ENCODE data around the gene FNDC3B. TPM values are rescaled to one million over a fixed set of nuclear protein-coding genes. Genes with fewer than 3 reads are reported as not detected.

The FNDC3B gene
- total and polyA plus RNA-seq, 4 donors: 23.3 to 74.2 (median 32.9) TPM

DNA sequence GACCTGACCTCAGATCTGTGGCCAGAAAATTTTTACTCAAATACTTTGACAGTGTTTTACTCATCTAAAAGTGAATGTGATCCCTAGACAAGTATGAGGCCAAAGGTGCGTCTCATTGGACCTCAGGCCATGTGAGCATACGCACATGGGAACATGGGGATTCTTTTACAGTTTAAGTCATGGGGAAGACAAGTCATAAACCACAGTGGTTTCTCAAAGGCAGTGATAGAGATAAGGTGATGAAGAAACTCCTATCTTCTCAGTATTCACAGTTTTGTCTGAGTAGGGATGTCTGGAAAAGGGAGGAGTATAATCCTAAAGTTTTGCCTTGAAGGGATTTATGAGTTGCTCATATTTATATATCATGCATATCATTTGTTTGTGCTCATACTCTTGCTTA is 173.8 kb downstream of the FNDC3B start (continued):
- TF ChIP-seq, protein P1, sequence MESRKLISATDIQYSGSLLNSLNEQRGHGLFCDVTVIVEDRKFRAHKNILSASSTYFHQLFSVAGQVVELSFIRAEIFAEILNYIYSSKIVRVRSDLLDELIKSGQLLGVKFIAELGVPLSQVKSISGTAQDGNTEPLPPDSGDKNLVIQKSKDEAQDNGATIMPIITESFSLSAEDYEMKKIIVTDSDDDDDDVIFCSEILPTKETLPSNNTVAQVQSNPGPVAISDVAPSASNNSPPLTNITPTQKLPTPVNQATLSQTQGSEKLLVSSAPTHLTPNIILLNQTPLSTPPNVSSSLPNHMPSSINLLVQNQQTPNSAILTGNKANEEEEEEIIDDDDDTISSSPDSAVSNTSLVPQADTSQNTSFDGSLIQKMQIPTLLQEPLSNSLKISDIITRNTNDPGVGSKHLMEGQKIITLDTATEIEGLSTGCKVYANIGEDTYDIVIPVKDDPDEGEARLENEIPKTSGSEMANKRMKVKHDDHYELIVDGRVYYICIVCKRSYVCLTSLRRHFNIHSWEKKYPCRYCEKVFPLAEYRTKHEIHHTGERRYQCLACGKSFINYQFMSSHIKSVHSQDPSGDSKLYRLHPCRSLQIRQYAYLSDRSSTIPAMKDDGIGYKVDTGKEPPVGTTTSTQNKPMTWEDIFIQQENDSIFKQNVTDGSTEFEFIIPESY (IDR thresholded peaks at IDR 0.05): no peak
- TF ChIP-seq FOXA1 (IDR thresholded peaks at IDR 0.05) (no peak), SP1 (IDR thresholded peaks at IDR 0.05) (no peak), RAD21 (IDR thresholded peaks at IDR 0.05) (no peak)

DNA sequence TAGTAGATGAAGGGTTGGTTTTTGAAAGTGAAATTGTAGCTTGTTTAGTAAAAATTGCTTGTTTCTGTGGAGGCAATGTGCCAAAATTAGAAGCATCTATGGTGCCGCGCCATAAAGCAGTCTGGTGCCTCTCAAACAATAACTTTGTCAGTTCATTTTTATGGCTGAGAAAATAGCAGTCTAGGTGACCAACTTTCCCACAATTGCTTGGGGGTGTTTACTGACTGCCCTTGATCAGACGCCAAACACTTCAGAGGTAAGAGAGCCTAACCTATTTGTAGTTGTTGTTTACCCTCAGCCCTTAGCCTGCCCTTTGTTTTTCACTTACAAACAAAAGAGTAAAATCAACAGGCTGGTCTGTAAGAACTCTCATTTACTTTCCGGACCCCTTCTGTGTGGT is 174.5 kb downstream of the FNDC3B start:
- Histone ChIP-seq H3K4me3 (ENCODE audit: low read depth in 1 of 3, low read length in 3 of 3) (no peak overlapping the region), H3K27me3 (ENCODE audit: control insufficient read depth in 4 of 4, insufficient read depth in 4 of 4, low read length in 3 of 4) (no peaks in the 10 kb centered on the region), H3K4me1 (ENCODE audit: control insufficient read depth in 4 of 4, insufficient read depth in 4 of 4, low read length in 3 of 4) (peaks cover 8 to 58% (median 39%) of the 10 kb centered on the region in 4 donors), H3K36me3 (ENCODE audit: control insufficient read depth in 4 of 4, insufficient read depth in 3 of 4, low read depth in 1 of 4, low read length in 3 of 4) (peaks cover 0 to 2% (median 0%) of the 10 kb centered on the region in 4 donors), H3K27ac (ENCODE audit: low read depth in 1 of 2, low read length in 2 of 2) (no peak overlapping the region), H3K9ac (ENCODE audit: low read depth in 1 of 2, low read length in 2 of 2) (no peak overlapping the region), H3K9me3 (ENCODE audit: control insufficient read depth in 4 of 4, low read length in 3 of 4) (no peaks in the 10 kb centered on the region)
- no peak for DNase-seq (ENCODE audit: low spot score)
- TF ChIP-seq FOXA2 (IDR thresholded peaks at IDR 0.05): no peak
- TF ChIP-seq, protein P2, sequence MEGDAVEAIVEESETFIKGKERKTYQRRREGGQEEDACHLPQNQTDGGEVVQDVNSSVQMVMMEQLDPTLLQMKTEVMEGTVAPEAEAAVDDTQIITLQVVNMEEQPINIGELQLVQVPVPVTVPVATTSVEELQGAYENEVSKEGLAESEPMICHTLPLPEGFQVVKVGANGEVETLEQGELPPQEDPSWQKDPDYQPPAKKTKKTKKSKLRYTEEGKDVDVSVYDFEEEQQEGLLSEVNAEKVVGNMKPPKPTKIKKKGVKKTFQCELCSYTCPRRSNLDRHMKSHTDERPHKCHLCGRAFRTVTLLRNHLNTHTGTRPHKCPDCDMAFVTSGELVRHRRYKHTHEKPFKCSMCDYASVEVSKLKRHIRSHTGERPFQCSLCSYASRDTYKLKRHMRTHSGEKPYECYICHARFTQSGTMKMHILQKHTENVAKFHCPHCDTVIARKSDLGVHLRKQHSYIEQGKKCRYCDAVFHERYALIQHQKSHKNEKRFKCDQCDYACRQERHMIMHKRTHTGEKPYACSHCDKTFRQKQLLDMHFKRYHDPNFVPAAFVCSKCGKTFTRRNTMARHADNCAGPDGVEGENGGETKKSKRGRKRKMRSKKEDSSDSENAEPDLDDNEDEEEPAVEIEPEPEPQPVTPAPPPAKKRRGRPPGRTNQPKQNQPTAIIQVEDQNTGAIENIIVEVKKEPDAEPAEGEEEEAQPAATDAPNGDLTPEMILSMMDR (IDR thresholded peaks at IDR 0.05; ENCODE audit: low read depth, low read length, missing input control): no peak
- TF ChIP-seq EGR1 (IDR thresholded peaks at IDR 0.05; ENCODE audit: low read depth in 2 of 2): no peak
- no peak for TF ChIP-seq FOXA1 (IDR thresholded peaks at IDR 0.05)
- TF ChIP-seq RAD21 (IDR thresholded peaks at IDR 0.05): no peak
- no peak for TF ChIP-seq RXRA (IDR thresholded peaks at IDR 0.05)
- TF ChIP-seq, protein P3, sequence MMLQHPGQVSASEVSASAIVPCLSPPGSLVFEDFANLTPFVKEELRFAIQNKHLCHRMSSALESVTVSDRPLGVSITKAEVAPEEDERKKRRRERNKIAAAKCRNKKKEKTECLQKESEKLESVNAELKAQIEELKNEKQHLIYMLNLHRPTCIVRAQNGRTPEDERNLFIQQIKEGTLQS (IDR thresholded peaks at IDR 0.05): no peak
- no peak for TF ChIP-seq HNF4G (IDR thresholded peaks at IDR 0.05)
- no peak for TF ChIP-seq SP1 (IDR thresholded peaks at IDR 0.05)
- no peak for TF ChIP-seq HNF4A (conservative IDR thresholded peaks at IDR 0.05)
- no peak for TF ChIP-seq NR2F2 (IDR thresholded peaks at IDR 0.05)
- TF ChIP-seq, protein P1 (IDR thresholded peaks at IDR 0.05): no peak
- TF ChIP-seq GABPA (IDR thresholded peaks at IDR 0.05 in 1 of 2, conservative IDR thresholded peaks at IDR 0.05 in 1 of 2): no peak
- TF ChIP-seq, protein P4, sequence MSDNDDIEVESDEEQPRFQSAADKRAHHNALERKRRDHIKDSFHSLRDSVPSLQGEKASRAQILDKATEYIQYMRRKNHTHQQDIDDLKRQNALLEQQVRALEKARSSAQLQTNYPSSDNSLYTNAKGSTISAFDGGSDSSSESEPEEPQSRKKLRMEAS (IDR thresholded peaks at IDR 0.05): no peak
- TF ChIP-seq YY1 (IDR thresholded peaks at IDR 0.05): no peak
- 54% methylated on average over 4 of the region's 4 CpGs for WGBS

DNA sequence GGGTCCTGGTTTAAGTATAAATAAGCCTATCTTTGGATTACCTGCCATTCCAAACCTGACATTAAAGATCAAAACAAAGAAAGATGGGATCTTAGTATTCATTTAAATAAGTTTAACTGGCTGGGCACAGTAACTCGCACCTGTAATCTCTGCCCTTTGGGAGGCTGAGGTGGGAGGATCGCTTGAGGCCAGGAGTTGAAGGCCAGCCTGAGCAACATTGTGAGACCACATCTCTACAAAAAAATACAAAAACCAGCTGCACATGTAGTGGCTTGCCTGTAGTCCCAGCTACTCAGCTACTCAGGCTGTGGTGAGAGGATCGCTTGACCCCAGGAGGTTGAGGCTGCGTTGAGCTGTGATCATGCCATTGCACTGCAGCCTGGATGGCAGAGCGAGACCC is 176.9 kb downstream of the FNDC3B start:
- WGBS: 97% methylated on average over 5 of the region's 5 CpGs
- Histone ChIP-seq H3K4me1 (ENCODE audit: control insufficient read depth in 4 of 4, insufficient read depth in 4 of 4, low read length in 3 of 4) (peaks cover 5 to 49% (median 34%) of the 10 kb centered on the region in 4 donors), H3K36me3 (ENCODE audit: control insufficient read depth in 4 of 4, insufficient read depth in 3 of 4, low read depth in 1 of 4, low read length in 3 of 4) (peaks cover 0 to 2% (median 0%) of the 10 kb centered on the region in 4 donors), H3K27me3 (ENCODE audit: control insufficient read depth in 4 of 4, insufficient read depth in 4 of 4, low read length in 3 of 4) (no peaks in the 10 kb centered on the region), H3K9ac (ENCODE audit: low read depth in 1 of 2, low read length in 2 of 2) (no peak overlapping the region), H3K27ac (ENCODE audit: low read depth in 1 of 2, low read length in 2 of 2) (no peak overlapping the region), H3K9me3 (ENCODE audit: control insufficient read depth in 4 of 4, low read length in 3 of 4) (no peaks in the 10 kb centered on the region), H3K4me3 (ENCODE audit: low read depth in 1 of 3, low read length in 3 of 3) (no peak overlapping the region)
- DNase-seq (ENCODE audit: low spot score): no peak
- TF ChIP-seq TAF1 (conservative IDR thresholded peaks at IDR 0.05) (no peak), SP1 (IDR thresholded peaks at IDR 0.05) (no peak)

All from liver (tissue), 9 donors.